HUDEP-2 (cell line): Measurements from ENCODE around the gene PITPNC1.
"Not testable (repeated sequence)": the region's sequence is repeated elsewhere in the genome, so short reads cannot be mapped to it uniquely, and the experiment has no call there.

Experiments
- DNase-seq, 76 experiments: peaks; one replicate each; lab custom pipeline; 2025; ENCODE audit not compliant: unreplicated experiment in 76 of 76; lab: John Stamatoyannopoulos, UW

Gene PITPNC1

DNA sequence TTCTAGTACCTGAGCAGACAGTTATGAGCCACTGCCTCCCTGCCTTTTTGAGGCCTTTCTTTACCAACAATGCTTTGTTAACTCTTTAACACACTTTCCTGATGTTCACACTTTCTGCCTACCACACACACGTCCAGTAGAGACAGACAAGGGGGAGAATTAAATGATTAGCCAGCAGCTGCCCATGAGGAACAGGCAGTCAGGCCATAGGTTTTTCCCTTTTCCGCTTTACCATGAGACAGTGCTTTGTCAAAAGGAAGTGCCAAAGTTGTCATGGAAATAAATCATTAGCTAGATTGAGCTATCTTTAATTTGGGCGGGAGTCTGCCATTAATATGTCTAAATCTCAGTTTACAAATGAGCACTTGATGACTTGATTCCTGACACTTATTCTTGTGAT is 102.1 kb downstream of the PITPNC1 start:
- no peak for DNase-seq

DNA sequence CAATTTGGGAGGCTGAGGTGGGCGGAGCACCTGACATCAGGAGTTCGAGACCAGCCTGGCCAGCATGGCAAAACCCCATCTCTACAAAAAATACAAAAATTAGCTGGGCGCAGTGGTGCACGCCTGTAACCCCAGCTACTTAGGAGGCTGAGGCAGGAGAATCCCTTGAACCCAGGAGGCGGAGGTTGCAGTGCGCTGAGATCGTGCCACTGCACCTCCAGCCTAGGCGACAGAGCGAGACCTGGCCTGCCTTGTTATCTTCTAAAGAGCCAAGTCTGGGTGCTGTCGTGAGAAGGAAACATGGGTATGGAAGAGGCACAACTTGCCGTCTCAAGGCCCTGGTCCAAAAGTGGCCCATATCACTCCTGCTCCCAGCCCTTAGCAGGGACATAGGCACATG is 103.9 kb downstream of the PITPNC1 start:
- not testable (repeated sequence) for DNase-seq

DNA sequence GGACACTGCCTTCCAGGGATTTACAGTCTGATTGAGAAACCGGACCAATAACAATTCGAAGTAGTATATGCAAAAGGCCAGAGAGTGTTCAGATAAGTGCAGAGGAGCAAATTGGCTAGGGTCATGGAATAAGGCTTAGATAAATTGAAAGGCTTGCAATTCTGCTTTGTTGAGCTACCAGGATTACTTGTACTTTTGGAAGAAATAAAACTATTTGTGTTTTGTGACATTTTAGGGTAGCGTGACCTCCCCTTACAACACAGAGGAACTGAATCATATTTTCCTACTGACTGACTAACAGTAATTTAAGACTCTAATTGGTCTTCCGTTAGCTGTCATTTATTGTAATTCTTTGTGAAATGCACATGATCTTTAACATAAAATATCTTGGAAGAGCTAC is 104.7 kb downstream of the PITPNC1 start:
- DNase-seq: no peak

DNA sequence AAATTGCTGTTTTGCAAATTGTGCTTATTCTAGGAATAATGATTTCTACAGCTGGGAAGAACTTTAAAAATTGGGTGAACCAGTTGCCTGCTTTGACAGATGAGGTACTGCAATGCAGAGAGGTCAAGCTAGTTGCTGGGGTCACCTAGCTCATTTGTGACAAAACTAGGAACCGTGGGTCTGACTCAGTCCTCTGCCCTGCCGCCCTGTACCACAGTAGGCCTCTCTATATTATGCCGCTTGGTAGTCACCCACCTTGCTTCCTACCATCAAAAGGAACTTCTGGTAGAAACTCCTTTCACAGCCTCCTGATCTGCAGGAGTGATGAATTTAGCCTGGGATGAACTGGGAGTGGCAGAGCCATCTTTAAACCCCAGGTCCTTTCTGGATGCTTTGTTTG is 105.7 kb downstream of the PITPNC1 start:
- no peak for DNase-seq

DNA sequence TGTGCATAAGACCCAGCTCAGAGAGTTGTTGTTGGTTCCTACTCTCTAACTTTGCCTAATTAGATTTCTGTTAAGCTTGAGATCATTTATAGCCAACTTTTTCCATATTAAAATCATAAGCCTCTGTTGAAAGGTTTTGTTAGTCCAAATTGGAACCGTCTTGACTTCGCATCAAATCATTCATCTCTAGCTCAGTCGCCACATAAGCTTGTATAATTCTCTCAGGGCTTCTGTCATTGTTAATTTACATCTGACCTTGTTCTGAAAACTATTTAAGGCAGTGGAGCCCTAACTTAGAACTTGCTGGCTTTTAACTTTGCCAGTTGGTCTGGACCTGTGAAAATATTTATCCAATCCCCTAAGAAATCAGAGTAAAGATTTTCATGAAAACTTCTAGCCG is 107.2 kb downstream of the PITPNC1 start:
- no peak for DNase-seq

DNA sequence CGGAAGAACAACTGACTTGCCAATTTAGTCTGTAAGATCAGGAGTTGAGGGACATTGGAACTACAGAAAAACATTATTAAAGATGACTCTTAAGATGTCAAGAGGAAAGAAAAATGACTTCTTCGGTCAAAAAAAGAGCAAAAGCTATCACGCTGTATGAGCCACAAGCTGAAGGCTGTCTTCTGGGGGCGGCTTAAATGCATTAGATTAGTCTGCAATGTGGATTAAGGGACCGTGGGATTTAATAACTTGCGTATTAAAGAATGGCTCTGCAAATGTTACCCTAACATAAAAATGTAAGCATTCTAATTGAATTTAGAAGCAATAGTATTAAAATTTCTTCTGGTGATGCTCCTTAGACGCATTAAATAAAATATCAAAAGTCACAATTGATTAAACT is 108.6 kb downstream of the PITPNC1 start:
- no peak for DNase-seq

DNA sequence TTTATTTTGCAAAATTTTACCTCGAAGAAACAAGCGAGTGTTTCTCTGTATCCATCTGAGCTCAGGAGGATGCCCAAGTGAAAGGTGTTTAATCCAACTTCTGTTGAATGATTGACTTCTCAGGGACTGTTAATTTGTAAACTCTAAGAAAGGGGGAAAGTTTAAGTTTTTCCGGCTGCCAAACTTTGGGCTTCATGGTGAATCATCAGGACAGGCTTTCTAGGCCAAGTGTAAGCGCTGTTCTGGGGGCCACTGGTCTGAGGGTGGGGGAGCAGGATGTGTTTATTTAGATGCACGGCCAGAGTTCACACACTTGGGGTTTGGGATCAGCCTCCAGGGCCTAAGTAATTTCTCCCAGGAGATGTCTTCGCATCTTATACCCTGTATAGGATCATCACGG is 110.4 kb downstream of the PITPNC1 start:
- DNase-seq: no peak

DNA sequence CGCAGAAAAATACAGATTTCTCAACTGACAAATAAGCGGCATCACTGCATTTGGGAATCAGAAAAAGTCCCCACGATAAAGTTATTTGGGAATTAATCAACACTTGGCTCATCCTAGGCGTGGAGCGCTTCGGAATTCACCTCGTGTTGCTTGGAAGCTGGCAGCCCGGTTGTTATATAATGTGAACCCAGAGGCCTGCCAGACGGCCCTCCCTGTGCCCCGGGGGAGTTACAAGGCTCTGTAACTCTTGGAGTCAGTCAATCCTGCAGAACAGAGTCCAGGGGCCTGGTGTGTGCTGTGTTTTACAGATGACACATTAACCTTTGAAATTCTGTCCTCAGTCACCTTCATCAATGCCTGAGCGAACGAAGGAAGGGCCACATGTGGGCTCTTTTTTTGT is 111.1 kb downstream of the PITPNC1 start:
- no peak for DNase-seq

DNA sequence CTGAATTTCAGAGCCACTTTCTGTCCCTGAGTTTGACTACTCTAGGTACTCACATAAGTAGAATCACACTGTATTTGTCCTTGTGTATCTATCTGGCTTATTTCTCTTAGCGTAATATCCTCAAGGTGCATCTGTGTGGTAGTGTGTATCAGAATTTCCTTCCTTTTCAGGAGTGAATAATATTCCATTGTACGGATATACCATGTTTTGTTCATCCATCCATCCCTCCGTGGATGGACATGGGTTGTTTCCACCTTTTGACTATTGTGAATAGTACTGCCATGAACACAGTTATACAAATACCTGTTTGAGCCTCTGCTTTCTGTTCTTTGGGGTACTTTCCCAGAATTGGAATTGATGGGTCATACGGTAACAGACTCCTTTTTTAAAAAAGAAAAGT is 111.7 kb downstream of the PITPNC1 start:
- DNase-seq: no peak

DNA sequence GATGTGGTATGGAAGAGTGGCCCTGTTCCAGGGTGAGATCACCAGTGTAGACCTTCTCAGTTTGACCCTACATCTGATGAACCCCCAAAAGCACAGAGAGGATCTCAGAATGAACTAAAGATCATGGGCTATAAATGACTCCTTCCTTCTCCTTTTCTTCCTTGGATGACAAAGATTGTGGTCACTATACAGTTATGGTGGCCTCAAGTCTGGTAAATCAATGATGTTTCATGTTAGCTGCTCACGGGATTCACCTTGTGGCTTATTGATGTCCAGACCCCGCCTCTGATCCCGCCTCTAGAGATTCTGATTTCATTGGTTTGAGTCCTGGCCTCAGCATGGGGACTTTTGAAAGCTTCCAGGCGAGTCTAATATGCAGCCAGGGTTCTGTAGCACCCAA is 112.2 kb downstream of the PITPNC1 start:
- no peak for DNase-seq

DNA sequence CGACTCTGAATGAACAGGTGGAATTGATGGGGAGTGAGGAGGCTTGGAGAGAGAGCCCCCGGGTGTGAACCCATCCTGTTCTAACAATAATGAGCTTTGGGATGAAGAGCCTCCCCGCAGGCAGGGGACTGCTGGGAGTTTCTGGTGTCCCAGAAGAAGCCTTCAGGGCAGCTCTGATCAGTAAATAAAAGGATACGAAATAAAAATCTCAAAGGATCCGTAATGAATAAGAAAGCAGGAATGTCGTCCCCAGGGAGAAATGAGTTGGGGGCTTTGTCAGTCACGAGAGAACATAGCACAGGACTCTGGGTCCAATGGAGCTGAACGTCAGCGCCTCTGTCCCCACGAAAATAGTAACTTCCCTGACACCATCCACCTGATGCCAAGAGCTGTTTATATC is 113.4 kb downstream of the PITPNC1 start:
- DNase-seq: no peak

DNA sequence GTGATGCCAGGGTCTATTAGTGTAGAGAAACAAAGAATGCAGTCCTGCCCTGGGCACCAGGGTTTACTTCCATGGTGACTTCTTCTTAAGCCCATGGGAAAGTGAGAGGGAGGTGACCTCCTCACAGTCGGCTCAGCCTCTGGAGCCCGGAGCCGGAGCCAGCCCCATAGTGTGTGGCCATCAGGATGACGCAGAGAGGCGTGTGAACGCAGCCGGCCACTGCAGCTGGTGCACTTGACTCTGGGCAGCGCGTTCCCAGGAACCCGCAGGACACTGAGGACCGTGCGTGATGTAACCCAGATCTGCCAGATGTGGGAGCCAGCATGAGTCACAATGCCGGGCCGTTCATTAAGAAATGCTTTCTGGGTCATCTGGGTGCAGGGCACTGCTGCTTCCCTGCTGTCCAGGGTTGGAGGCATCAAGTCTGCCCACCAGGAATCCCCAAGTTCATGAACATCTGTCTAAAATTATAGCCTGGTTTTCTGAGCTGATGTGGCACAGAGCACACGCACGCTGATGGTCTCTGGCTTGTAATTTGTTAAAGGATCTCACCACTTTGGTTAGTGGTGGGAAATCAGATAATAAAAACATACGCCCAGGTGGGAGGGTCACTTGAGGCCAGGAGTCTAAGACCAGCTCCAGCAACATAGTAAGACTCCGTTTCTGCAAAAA is 114.1 kb downstream of the PITPNC1 start:
- no peak for DNase-seq

DNA sequence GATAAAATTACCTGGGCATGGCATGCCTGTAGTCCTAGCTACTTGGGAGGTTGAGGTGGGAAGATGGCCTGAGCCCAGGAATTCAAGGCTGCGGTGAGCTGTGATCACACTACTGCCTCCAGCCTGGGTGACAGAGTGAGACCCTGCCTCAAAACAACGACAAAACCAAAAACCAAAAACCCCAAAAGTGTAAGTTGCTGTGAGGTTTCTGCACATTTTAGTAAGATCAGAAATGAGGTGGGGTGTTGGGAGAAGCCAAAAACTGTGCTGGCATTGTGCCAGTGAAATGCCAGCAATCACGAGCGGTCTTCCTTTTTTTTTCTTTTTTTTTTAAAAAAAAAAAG is 114.6 kb downstream of the PITPNC1 start:
- DNase-seq: no peak

DNA sequence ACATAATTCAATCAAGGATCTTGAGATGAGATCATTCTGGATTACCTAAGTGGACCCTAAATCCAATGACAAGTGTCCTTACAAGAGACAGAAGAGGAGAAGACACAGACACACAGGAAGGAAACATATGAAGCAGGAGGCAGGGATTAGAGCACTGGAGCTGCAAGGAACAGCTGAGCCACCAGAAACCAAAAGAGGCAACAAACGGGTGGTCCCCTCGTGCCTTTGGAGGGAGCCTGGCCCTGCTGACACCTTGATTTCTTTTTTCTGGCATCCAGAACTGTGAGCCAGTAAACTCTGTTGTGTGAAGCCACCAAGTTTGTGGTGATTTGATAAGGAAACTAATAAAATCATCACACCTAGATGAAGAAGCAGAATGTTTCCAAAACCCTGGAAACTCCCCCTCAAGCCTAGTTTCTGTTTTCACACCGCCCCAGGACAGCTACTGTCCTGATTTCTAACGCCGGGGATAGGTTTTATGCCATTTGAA is 115.2 kb downstream of the PITPNC1 start:
- no peak for DNase-seq

DNA sequence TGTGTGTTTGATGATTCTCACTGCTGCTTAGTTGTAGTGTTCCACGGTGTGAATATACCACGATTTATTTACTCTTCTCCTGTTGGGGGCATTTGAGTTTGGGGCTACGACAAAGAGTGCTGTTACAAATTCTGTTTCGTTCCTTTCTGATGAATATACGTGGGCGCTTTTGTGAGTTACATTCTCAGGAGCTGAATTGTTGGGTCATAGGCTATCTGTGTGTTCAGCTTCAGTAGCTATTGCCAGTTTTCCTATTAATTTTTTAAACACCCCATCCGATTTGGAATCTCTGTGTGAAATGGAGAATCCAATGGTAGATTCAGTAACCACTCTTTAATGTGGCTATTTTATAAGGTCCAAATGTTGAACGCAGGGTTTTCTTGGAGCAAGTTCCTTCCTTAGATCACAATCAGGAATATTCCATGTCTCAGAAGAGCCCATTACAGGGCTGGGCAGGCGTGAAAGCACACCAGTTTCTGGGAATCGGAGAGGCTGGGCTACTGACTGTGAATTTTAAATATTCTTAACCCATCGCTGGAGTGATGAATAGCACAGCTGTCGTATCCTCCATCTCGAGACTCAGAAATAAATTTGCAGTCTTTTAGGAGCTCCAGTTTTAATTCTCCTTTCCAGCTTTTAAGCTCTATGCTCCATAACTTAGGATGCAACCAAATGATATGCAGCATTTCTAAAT is 115.9 kb downstream of the PITPNC1 start:
- no peak for DNase-seq

DNA sequence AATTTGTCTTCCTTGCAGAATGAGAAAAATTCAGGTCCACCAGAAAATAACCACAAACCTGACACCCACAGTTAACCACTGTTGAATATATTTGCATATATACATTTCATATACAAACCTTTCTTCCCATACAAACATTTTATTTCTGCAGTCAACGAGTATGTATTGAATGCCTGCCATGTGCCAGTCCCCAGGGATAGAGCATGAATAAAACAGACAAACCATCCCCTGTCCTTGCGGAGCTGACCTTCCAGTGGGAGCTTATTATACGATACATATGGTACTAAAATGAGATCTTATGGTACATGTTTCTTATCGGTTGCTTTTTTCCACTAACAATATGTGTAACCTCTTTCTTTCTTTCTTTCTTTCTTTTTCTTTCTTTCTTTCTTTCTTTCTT is 116.7 kb downstream of the PITPNC1 start:
- no peak for DNase-seq

DNA sequence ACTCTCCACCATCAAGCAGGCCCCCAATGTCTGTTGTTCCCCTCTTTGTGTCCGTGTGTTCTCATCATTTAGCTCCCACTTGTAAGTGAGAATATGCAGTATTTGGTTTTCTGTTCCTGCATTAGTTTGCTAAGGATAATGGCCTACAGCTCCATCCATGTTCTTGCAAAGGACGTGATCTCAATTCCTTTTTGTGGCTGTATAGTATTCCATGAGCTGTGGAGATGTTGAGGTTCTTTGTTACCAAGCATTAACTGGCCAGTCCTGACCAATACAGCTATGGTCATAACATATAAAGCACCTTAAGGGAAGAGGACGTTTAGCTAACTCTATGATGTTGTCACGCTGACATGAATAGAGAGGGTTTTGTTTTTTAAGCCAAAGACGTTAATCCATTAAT is 118.5 kb downstream of the PITPNC1 start:
- not testable (repeated sequence) for DNase-seq

DNA sequence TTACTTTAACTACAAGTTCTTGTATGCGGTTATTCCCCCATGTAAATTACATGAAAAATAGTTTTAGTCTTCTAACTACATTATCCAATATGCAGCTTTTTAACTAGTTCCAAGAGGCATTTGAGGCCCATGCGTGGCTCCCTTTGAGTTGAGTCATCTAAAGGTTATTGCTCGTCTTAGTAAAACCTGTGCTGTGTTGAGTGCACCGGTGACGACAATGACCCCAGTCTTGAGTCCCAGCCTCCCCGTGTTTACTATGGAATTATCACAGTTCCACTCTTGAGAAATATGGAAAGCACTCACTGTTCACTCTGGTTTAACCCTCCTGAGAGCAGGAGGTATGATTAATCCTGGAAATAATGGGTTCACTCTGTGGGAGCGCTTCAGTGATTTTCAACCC is 119.2 kb downstream of the PITPNC1 start:
- DNase-seq: no peak

DNA sequence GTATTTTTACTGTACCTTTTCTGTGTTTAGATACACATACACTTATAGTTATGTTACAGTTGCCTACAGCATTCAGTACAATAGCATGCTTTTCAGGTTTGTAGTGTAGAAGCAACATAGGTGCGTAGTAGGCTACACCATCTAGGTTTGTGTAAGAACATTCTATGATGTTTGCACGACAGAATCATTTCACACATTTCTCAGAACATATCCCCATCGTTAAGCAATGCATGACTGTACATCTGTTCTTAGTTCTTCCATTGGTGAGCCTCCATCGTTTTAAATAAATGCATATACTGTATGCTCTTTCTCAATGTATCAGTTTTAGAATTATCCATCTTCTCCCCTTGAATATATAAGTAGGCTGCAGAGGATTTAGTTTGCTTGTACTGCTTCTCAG is 122.6 kb downstream of the PITPNC1 start:
- DNase-seq: no peak

DNA sequence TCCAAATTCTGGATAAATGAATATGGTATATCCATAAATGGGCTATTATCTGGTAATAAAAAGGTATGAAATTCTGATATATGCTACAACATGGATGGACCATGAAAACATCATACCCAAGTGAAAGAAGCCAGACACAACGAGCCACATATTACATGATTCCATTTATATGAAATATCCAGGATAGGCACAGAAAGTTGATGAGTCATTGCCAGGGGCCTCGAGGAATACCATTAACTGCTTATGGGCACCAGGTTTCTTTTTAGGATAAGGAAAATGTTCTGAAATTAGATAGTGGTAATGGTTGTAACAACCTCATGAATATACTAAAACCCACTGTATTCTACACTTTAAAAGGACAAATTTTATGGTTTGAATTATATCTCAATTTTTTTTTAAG is 123.2 kb downstream of the PITPNC1 start:
- no peak for DNase-seq

DNA sequence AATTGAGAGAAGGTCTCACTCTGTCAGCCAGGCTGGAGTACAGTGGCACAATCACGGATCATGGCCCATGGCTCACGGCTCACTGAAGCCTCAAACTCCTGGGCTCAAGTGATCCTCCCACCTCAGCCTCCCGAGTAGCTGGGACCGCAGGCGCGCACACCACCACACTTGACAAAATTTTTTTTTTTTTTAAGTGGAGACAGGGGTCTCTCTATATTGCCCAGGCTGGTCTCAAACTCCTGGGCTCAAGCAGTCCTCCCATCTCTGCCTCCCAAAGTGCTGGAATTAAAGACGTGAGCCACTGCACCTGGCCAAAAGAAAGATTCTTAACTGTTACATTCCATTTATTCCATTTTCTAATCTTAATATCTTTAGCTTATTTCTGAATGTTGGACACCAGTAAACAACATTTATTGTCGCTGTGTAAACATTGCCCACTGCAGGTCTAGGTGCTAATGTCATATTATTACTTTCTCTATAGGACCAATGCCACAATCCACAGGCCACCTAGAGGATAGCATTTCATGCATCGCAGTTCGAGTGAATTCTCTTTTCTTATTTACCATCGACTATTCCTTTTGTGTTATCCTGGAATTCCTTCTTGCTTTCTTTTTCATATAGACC is 123.7 kb downstream of the PITPNC1 start:
- no peak for DNase-seq

DNA sequence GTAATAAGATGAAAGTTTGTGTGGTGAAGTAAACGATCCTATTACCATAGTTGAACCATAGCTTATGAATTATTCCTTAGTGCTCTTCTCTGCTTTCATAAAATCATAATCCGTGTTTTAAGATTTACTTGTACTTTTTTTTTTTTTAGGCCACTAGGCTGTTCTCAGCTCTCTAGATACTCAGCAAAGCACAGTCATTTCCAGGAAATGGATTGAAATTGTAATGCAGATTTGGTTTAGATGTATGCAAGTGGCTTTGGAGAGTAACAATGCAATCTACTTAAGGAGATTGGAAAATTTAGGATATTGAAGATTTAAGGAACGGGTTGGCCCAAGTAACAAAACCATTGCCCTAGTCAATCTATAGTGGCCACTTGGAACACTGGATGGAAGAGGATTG is 125.1 kb downstream of the PITPNC1 start:
- no peak for DNase-seq
